ENCODE measurements around the gene ABCA13.

The ABCA13 gene

DNA sequence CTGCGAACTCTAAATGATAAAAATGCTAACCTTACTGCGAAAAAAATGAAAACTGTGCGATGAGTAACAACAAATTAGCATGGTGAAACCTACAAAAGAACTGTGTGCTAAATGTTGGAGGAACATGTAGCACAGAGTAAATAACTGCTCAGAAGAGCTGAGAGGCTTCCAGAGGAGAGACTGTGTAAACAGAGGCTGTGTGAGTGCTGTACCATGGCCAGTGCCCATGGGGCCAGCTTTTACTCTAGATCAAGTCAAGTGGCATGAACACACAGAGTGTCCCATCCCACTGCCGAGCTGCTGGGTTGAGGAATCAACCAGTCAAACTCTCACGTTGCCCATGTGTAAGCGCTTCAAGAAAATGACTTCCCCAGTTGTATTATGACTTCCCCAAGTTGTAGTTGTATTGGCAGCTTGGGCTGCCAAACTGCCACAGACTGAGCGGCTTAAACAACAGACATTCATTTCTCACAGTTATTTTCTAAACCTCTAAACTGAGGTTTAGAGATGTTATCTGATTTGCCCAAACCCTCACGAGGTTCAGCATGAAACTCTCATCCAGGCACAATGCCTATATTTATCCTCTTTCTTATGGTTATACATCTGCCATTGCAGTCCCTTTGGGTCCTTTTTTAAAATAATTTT lies 270.7 kb downstream of the ABCA13 start:
- TF ChIP-seq CREB1 (IDR thresholded peaks at IDR 0.05; ENCODE audit: low read depth) (no peak), RAD21 (IDR thresholded peaks at IDR 0.05; ENCODE audit: low read depth) (no peak), ZBTB7A (IDR thresholded peaks at IDR 0.05; ENCODE audit: low read depth) (no peak), YY1 (IDR thresholded peaks at IDR 0.05; ENCODE audit: low read depth) (no peak), FOXM1 (IDR thresholded peaks at IDR 0.05; ENCODE audit: borderline replicate concordance, low read depth) (no peak), TAF1 (IDR thresholded peaks at IDR 0.05; ENCODE audit: low read depth) (no peak), CEBPB (IDR thresholded peaks at IDR 0.05) (no peak), EGR1 (IDR thresholded peaks at IDR 0.05) (no peak), TEAD4 (IDR thresholded peaks at IDR 0.05) (no peak), EP300 (IDR thresholded peaks at IDR 0.05; ENCODE audit: borderline replicate concordance) (no peak), NFIC (IDR thresholded peaks at IDR 0.05) (no peak), TCF12 (IDR thresholded peaks at IDR 0.05; ENCODE audit: low read depth) (no peak)
- TF ChIP-seq, protein P1, sequence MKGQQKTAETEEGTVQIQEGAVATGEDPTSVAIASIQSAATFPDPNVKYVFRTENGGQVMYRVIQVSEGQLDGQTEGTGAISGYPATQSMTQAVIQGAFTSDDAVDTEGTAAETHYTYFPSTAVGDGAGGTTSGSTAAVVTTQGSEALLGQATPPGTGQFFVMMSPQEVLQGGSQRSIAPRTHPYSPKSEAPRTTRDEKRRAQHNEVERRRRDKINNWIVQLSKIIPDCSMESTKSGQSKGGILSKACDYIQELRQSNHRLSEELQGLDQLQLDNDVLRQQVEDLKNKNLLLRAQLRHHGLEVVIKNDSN (IDR thresholded peaks at IDR 0.05), result no peak
- TF ChIP-seq, protein P2, sequence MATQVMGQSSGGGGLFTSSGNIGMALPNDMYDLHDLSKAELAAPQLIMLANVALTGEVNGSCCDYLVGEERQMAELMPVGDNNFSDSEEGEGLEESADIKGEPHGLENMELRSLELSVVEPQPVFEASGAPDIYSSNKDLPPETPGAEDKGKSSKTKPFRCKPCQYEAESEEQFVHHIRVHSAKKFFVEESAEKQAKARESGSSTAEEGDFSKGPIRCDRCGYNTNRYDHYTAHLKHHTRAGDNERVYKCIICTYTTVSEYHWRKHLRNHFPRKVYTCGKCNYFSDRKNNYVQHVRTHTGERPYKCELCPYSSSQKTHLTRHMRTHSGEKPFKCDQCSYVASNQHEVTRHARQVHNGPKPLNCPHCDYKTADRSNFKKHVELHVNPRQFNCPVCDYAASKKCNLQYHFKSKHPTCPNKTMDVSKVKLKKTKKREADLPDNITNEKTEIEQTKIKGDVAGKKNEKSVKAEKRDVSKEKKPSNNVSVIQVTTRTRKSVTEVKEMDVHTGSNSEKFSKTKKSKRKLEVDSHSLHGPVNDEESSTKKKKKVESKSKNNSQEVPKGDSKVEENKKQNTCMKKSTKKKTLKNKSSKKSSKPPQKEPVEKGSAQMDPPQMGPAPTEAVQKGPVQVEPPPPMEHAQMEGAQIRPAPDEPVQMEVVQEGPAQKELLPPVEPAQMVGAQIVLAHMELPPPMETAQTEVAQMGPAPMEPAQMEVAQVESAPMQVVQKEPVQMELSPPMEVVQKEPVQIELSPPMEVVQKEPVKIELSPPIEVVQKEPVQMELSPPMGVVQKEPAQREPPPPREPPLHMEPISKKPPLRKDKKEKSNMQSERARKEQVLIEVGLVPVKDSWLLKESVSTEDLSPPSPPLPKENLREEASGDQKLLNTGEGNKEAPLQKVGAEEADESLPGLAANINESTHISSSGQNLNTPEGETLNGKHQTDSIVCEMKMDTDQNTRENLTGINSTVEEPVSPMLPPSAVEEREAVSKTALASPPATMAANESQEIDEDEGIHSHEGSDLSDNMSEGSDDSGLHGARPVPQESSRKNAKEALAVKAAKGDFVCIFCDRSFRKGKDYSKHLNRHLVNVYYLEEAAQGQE (IDR thresholded peaks at IDR 0.05; ENCODE audit: low read depth), result no peak
- TF ChIP-seq, protein P3, sequence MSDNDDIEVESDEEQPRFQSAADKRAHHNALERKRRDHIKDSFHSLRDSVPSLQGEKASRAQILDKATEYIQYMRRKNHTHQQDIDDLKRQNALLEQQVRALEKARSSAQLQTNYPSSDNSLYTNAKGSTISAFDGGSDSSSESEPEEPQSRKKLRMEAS (IDR thresholded peaks at IDR 0.05), result no peak

- TF ChIP-seq RAD21 (IDR thresholded peaks at IDR 0.05; ENCODE audit: low read depth) (no peak), CREB1 (IDR thresholded peaks at IDR 0.05; ENCODE audit: low read depth) (no peak), TEAD4 (IDR thresholded peaks at IDR 0.05) (no peak), ZBTB7A (IDR thresholded peaks at IDR 0.05; ENCODE audit: low read depth) (no peak), NFIC (IDR thresholded peaks at IDR 0.05) (no peak)
These were observed 271.8 kb downstream of the ABCA13 start for GRCh38 chr7:48443051-48443450.

- TF ChIP-seq TEAD4 (IDR thresholded peaks at IDR 0.05), result no peak
- no peak for TF ChIP-seq RAD21 (IDR thresholded peaks at IDR 0.05; ENCODE audit: low read depth)
- TF ChIP-seq, protein P3 (IDR thresholded peaks at IDR 0.05), result no peak
- TF ChIP-seq, protein P1 (IDR thresholded peaks at IDR 0.05), result no peak
- TF ChIP-seq FOXM1 (IDR thresholded peaks at IDR 0.05; ENCODE audit: borderline replicate concordance, low read depth), result no peak
- TF ChIP-seq TAF1 (IDR thresholded peaks at IDR 0.05; ENCODE audit: low read depth), result no peak
- TF ChIP-seq CREB1 (IDR thresholded peaks at IDR 0.05; ENCODE audit: low read depth), result no peak
- no peak for TF ChIP-seq TCF12 (IDR thresholded peaks at IDR 0.05; ENCODE audit: low read depth)
These were observed 275.5 kb downstream of the ABCA13 start for GRCh38 chr7:48446721-48447120.

DNA sequence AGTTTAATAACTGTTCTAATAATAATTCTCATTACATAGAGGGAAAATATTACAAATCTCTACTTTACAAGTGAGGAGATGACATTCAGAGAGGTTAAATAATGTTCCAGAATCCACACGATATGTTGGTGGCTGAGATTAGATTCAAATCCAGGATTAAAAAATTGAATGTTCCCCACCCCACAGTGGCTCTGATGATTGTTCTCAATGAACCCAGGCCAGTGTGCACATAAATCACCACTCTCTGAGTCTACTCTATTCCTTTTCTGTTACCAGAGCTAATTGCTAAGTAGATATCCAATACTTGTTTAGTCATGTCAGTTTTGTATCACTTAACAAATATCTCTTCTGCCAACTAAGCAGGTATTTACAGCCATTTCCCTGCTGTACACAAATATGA lies 281.0 kb downstream of the ABCA13 start:
- no peak for TF ChIP-seq ZBTB7A (IDR thresholded peaks at IDR 0.05; ENCODE audit: low read depth)
- TF ChIP-seq, protein P2 (IDR thresholded peaks at IDR 0.05; ENCODE audit: low read depth), result no peak
- no peak for TF ChIP-seq FOXM1 (IDR thresholded peaks at IDR 0.05; ENCODE audit: borderline replicate concordance, low read depth)
- no peak for TF ChIP-seq YY1 (IDR thresholded peaks at IDR 0.05; ENCODE audit: low read depth)
- no peak for TF ChIP-seq EP300 (IDR thresholded peaks at IDR 0.05; ENCODE audit: borderline replicate concordance)
- no peak for TF ChIP-seq TEAD4 (IDR thresholded peaks at IDR 0.05)
- TF ChIP-seq EGR1 (IDR thresholded peaks at IDR 0.05), result no peak
- no peak for TF ChIP-seq CREB1 (IDR thresholded peaks at IDR 0.05; ENCODE audit: low read depth)
- no peak for TF ChIP-seq TAF1 (IDR thresholded peaks at IDR 0.05; ENCODE audit: low read depth)
- TF ChIP-seq, protein P3 (IDR thresholded peaks at IDR 0.05), result no peak
- no peak for TF ChIP-seq CEBPB (IDR thresholded peaks at IDR 0.05)
- TF ChIP-seq, protein P1 (IDR thresholded peaks at IDR 0.05), result no peak
- no peak for TF ChIP-seq TCF12 (IDR thresholded peaks at IDR 0.05; ENCODE audit: low read depth)

GRCh38 chr7:48454750-48455192 lies 283.5 kb downstream of the ABCA13 start:
- TF ChIP-seq EP300 (IDR thresholded peaks at IDR 0.05; ENCODE audit: borderline replicate concordance) (no peak), CEBPB (IDR thresholded peaks at IDR 0.05) (no peak), EGR1 (IDR thresholded peaks at IDR 0.05) (no peak), ZBTB7A (IDR thresholded peaks at IDR 0.05; ENCODE audit: low read depth) (no peak), TEAD4 (IDR thresholded peaks at IDR 0.05) (no peak), TAF1 (IDR thresholded peaks at IDR 0.05; ENCODE audit: low read depth) (no peak), FOXM1 (IDR thresholded peaks at IDR 0.05; ENCODE audit: borderline replicate concordance, low read depth) (no peak)
- TF ChIP-seq, protein P3 (IDR thresholded peaks at IDR 0.05), result no peak

Measured in Ishikawa (cell line).